ENCODE results near the gene DNAJB8.

DNA sequence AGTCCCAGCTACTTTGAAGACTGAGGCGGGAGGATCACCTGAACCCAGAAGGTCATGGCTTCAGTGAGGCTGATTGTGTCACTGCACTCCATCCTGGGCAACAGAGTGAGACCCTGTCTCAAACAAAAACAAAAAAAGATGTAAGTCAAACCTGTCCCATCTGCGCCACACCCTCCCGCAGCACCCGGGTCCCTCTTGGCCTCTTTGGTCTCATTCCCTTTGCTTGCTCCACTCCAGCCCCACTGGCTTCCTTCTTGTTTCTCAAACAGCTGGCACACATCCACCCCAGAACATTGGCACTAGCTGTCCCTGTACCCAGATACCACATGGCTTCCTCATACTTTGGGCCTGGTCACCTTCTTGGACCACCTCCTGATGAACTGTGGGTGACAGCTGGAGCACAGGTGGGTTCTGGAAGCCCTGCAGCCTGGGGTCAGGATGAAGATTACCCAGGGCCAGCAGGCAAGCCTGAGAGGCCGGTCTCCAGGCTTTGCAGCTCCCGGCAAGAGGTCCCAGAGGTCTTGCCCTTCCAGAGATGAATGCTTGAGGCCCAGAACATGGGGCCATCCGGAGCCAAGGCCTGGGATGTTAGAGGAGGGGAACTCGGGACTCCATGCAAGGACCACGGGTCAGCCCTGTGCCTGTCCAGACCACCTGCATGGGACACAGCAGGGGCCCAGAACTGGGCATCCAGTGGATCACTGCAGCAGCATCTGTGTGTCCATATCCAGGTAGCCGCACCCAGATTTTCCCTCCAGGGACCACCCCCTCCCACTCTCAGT lies 37.3 kb upstream of the DNAJB8 start:
- TF ChIP-seq, protein P1, sequence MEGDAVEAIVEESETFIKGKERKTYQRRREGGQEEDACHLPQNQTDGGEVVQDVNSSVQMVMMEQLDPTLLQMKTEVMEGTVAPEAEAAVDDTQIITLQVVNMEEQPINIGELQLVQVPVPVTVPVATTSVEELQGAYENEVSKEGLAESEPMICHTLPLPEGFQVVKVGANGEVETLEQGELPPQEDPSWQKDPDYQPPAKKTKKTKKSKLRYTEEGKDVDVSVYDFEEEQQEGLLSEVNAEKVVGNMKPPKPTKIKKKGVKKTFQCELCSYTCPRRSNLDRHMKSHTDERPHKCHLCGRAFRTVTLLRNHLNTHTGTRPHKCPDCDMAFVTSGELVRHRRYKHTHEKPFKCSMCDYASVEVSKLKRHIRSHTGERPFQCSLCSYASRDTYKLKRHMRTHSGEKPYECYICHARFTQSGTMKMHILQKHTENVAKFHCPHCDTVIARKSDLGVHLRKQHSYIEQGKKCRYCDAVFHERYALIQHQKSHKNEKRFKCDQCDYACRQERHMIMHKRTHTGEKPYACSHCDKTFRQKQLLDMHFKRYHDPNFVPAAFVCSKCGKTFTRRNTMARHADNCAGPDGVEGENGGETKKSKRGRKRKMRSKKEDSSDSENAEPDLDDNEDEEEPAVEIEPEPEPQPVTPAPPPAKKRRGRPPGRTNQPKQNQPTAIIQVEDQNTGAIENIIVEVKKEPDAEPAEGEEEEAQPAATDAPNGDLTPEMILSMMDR (IDR thresholded peaks at IDR 0.05; ENCODE audit: borderline replicate concordance, extremely low read depth, low read length, poor library complexity, severe bottlenecking) = no peak
- TF ChIP-seq EZH2 (IDR thresholded peaks at IDR 0.05; ENCODE audit: borderline replicate concordance, low read depth, low read length, severe bottlenecking) = no peak

All from DND-41 (cell line).